GM18907 (cell line): ENCODE results near the gene SACM1L.
"Not testable (repeated sequence)": the region's sequence is repeated elsewhere in the genome, so short reads cannot be mapped to it uniquely, and the experiment has no call there.

Experiments used
- ATAC-seq: cut with Tn5 transposase; IDR thresholded peaks from one replicate; pipeline ENCODE4 v1.9.1; 2021; ENCODE audit warnings: mild to moderate bottlenecking, moderate library complexity; ENCODE audit not compliant: unreplicated experiment

Gene SACM1L

DNA sequence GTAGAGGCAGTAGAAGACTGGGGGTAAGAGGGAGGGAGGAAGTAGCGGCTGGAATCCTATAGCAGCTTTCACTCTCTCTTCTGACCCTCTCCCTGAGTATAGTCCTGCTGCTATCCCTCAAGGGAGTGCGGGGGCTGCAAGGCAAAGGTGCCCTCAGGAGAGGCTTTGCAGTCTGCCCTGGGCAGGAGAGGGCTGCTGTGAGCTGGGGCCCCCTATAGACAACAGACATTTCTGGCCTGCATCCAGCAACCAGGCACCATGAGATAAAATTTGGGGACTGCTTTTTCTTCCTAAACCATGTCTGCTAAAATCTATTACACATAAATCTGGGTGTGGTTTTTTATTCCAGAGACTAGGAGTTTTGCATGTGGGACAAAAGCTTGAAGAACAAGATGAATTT is 48.0 kb downstream of the SACM1L start:
- no peak for ATAC-seq

DNA sequence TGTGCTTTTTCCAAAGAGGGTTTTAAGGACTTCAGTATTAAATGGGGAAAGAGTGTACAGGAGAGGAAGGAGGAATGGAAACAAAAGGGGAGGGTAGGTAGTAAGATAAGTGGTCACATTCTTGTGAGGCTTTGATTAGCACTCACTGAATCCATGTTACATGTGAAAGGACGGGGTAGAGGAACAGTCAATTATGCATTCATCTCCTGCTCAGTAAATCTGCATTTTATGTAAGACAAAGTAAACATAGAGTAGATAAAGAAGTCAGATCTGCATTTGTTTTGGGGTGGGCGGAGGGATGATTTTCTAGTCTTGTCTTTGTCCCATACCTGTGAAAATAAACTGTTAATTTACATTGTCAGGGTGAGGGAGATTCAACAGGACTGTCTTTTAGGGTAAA is 50.8 kb downstream of the SACM1L start:
- no peak for ATAC-seq

- no peak for ATAC-seq
Observed at GRCh38 chr3:45741247-45741646, 52.1 kb downstream of the SACM1L start.

DNA sequence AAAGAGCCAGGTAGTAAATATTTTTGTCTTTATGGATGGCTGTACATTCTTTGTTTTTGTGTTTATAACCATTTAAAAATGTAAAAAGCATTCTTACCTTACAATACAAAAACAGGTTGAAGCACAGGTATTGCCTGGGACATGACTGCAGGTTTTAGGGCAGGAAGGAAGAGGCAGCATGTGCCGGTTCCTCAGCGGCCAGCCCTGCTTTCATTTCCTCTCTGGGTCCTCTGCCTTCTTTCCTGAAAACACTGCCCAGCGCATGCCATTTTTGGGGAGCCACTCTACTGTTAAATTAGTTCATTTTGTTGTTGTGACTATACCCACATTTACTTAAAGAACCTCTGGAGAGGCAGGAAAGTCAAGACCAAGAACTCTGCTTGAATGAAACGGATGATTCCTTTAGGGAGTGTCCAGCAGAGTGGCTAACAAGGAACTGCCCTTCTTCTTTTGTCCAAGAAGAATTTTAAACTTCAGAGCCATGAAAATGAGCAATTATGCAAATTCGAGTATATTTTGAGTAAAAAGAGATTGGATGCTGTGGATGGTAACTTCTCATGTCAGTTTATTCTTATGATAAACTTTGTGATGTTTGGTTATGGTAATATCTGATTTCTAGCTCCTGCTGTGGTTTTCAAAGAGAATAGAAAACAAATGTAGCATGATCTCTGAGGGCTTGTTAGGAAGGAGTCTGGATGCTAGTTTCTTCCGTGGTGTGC is 52.7 kb downstream of the SACM1L start:
- ATAC-seq = no peak

GRCh38 chr3:45742461-45743089 is 53.4 kb downstream of the SACM1L start:
- ATAC-seq = no peak

GRCh38 chr3:45746165-45746776 is 57.1 kb downstream of the SACM1L start:
- ATAC-seq = no peak

DNA sequence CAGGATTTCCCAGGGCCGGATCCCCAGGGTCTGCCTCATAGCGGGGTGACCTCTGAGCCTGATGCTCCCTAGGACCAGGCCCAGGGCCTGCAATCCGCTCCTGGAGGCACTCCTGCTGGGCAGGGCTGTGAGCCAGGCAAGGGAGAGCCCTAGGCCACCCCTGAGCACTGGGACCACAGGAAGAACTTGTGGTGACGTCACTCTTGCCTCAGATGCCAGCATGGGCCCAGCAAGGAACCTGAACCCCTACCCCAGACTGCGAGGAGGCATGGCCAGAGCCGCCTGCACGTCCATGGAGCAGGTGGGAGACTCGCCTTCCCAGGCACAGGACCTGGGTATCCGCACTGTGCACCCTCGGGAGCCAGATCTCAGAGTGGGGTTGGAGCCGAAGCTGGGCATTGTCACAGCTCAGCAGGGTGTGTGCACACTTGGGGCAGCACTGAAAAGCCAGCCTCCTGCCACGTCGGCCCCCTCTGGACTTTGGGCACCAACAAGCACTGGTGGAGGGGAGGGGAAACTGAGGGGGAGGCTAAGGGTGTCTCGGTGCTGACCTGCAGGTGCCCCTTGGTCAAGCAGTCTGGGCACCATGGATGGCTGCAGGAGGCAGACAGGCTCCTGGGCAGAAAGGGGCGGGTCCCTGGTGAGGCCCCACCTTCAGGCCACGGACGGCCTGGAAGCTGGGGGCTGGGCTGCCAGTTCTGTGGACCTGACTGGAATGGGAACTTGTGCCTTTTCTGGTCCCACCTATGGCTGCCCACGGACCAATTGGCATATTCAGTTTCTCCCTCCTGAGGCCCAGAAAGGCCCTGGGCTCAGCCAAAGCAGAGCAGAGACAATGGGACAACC is 57.8 kb downstream of the SACM1L start:
- no peak for ATAC-seq

DNA sequence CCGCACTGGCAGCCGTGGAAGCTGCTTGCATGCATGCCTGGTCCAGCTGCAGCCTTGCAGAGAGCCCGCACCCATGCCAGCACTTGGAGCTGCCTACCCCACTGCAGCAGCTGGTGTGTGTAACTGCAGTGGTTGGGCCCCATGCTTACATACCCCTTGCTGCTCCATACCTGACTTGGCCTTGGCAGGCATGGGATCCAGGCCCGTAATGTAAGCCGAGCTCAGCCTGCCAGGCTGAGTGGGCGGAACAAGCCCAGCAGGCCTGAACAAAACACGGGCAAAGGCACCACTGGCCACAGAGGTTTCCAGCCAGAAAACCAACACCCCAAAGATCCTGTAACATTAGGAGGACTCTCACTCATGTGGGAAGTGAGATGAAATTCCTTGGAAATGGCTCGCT is 58.9 kb downstream of the SACM1L start:
- no peak for ATAC-seq

- not testable (repeated sequence) for ATAC-seq
Observed at GRCh38 chr3:45749036-45749600, 59.9 kb downstream of the SACM1L start.

DNA sequence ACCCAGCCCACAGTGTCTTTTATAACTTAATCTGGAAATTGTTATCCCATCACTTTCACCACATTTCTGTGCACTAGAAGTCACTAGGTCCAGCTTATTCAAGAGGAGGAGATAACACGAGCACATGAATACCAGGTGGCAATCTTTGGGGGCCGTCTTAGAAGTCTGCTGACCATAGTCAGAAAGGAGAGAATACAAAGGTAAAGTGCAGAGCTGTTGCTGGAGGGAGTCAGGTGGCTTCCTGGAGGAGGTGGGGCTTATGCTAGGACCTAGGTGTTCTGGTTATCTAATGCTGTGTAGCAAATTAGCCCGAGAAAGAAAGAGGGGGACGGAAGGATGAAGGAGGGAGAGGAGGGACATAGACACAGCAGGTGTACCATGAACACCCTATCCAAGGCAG is 60.7 kb downstream of the SACM1L start:
- no peak for ATAC-seq

- ATAC-seq = no peak
Observed at GRCh38 chr3:45751537-45752242, 62.5 kb downstream of the SACM1L start.

DNA sequence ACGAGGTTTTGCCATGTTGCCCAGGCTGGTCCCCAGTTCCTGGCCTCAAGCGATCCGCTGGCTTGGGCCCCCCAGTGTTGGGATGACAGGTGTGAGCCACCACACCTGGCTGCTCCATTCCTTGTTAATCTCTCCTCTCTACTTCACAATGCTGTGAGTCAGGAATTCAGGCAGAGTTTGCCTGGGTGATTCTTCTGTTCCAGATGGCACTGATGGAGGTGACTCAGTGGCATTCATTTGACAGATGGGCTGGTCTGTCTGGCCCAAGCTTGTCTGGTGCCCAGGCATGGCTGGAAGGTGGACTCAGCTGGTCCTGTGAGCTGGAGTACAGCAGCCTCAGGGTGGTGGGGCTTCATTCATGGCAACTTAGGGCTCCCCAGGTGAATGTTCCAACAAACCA is 63.9 kb downstream of the SACM1L start:
- no peak for ATAC-seq

- ATAC-seq = no peak
Observed at GRCh38 chr3:45754461-45754860, 65.3 kb downstream of the SACM1L start.

GRCh38 chr3:45756055-45756454 is 66.9 kb downstream of the SACM1L start:
- ATAC-seq = no peak

DNA sequence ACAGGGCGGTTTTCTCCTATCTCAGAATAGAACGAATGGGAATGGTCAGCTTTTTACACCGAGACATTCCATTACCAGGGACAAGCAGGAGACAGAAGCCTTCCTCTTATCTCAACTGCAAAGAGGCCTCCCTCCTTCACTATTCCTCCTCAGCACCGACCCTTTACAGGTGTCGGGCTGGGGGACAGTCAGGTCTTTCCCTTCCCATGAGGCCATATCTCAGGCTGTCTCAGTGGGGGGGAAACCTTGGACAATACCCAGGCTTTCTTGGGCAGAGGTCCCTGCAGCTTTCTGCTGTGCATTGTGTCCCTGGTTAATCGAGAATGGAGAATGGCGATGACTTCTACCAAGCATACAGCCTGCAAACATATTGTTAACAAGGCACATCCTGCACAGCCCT is 67.9 kb downstream of the SACM1L start:
- not testable (repeated sequence) for ATAC-seq

DNA sequence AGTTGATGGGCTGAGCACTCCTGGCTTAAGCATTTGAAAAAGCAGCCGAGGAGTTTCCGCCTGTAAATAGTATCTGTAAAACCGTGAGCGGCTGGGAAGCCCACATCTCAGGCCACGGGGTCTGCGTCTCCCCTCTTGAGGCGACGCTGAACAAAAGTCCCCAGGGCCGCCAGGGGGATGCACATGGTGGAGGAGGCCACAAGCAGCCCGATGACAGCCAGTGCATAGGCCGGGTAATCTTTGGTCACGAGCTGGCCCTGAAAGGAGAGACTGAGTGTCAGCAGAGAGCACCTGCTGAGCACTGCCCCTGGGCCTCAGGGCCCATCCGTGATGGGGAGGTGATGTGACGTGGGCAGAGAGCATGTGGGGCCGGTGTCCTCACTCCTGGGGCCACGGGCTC is 69.7 kb downstream of the SACM1L start:
- no peak for ATAC-seq

DNA sequence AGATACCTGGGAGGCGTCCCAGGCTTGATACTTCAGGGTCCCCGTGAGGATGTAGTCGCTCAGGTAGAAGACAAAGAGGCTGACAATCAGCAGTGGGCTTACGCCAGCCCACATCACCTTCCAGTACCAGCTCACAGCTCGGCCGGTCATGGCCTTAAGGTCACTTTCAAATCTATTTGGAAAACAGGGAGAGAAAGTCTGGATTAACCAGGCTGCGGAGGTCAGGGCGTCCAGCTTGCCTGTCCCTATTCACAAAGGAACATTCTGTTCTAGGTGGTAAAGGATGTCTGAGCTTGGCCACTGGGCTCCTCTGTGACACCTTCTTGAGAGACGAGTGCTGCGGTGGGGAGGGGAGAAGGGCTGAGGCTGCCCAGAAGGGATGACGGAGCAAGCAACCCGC is 70.7 kb downstream of the SACM1L start:
- no peak for ATAC-seq

DNA sequence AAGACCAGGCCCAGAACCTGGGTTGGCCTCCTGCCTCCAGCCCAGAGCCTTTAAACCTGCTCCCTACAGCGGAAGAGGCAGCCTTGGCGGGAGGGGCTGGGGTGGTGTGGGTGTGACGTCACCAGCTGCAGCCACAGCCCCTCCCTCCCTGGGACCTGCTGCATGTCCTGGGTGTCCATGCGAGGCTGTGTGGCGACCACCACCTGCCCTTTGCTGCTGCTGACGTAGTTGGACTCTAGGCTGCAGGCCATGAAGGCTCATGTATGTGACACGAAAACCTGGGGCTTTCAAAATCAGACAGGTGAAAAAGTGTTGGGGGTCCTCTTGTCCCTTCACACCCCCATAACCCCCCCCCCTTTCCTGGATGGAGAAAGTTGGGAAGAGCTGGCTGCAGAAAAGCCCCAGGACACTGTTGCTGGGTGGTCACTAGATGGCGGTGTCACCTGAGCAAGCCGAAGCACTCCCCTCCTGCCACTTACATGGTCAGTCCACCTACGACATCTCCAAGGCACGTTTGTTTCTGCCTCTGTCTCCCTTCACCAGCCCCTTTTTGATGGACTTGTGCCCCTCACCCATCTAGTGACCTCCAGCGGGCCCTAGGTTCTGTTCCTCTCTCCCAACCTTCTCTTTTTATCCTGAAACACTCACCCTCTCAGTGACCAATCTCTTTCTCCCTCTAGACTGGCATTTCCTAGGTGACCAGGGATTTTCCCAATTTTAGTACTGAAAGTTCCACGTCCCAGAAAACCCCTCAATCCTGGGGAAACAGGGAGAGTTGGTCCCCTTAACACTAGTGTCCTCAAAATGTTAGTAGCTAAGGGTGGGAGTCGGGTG is 71.9 kb downstream of the SACM1L start:
- ATAC-seq = no peak

DNA sequence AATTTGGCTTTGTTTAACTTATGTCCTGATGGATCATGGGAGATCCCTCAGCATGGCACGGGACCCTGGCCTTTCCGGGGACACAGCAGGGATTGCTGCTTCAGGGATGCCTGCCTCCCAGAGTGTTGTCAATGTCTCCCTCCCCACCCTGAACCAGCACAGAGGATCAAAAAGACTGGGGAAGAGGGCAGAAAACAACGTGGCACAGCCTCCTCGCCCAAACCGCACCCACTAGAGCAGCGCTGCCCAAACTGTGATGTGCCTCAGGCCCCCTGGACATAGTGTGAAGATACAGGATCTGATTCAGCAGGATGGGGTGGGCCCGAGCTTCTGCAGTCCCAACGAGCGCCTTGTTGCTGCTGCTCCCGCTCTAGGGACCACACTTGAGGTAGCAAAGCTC is 72.6 kb downstream of the SACM1L start:
- ATAC-seq = no peak
